Keratinocyte (primary cell): Measurements from ENCODE around the gene EML1. TPM values are rescaled to one million over a fixed set of nuclear protein-coding genes. Genes with fewer than 3 reads are reported as not detected.

Experiments
- DNase-seq: peaks from one replicate; pipeline ENCODE4 v3.0.0-alpha.2; 2011; ENCODE audit warnings: low read depth, missing footprints, low spot score
- FAIRE-seq: peaks from 2 replicates; lab custom pipeline; 2011; peaks lifted over from hg19 to GRCh38; lab: Jason Lieb, UNC
- H2AFZ ChIP-seq: 2 replicates; pipeline ENCODE4 v1.6.0; 2012; ENCODE audit warnings: low read length, control low read depth, inconsistent platforms; ENCODE audit not compliant: control insufficient read depth
- H3K27ac ChIP-seq: 2 replicates; pipeline ENCODE4 v1.5.1; 2011; ENCODE audit warnings: low read length; ENCODE audit not compliant: control insufficient read depth, insufficient read depth
- H3K27me3 ChIP-seq: 3 replicates; pipeline ENCODE4 v1.6.0; 2011; ENCODE audit warnings: low read length; ENCODE audit not compliant: control insufficient read depth, insufficient read depth; ENCODE audit errors: extremely low read depth
- H3K36me3 ChIP-seq, 2 experiments: 2 replicates in 1 of 2; 3 replicates in 1 of 2; pipeline ENCODE4 v1.5.1; 2011; ENCODE audit warnings: low read length in 2 of 2, mild to moderate bottlenecking in 1 of 2; ENCODE audit not compliant: control insufficient read depth in 2 of 2, insufficient read depth in 2 of 2; ENCODE audit errors: extremely low read depth in 1 of 2
- H3K4me1 ChIP-seq: 3 replicates; pipeline ENCODE4 v1.5.1; 2011; ENCODE audit warnings: low read length; ENCODE audit not compliant: control insufficient read depth, insufficient read depth; ENCODE audit errors: extremely low read depth
- H3K4me2 ChIP-seq: 3 replicates; pipeline ENCODE4 v1.6.0; 2011; ENCODE audit warnings: low read depth, low read length; ENCODE audit not compliant: control insufficient read depth, insufficient read depth; ENCODE audit errors: extremely low read depth
- H3K4me3 ChIP-seq, 3 experiments: fragments of 200-600 bp in 1 of 3; sonication (generic) in 1 of 3; 2 replicates in 2 of 3; 3 replicates in 1 of 3; pipeline ENCODE4 v1.5.1; 2011 to 2016; ENCODE audit warnings: low read length in 3 of 3, mild to moderate bottlenecking in 3 of 3, control low read depth in 2 of 3, inconsistent platforms in 1 of 3, low read depth in 1 of 3, mixed read lengths in 1 of 3, mixed run types in 1 of 3, moderate library complexity in 1 of 3; ENCODE audit not compliant: control insufficient read depth in 2 of 3, insufficient read depth in 2 of 3; ENCODE audit errors: extremely low read depth in 1 of 3
- H3K79me2 ChIP-seq: 2 replicates; pipeline ENCODE4 v1.6.0; 2012; ENCODE audit warnings: low read length; ENCODE audit not compliant: control insufficient read depth, insufficient read depth
- H3K9ac ChIP-seq: 3 replicates; pipeline ENCODE4 v1.6.0; 2011; ENCODE audit warnings: low read length; ENCODE audit not compliant: control insufficient read depth, insufficient read depth; ENCODE audit errors: extremely low read depth
- H3K9me1 ChIP-seq: 3 replicates; pipeline ENCODE4 v1.6.0; 2011; ENCODE audit warnings: low read length; ENCODE audit not compliant: control insufficient read depth, insufficient read depth; ENCODE audit errors: extremely low read depth
- H3K9me3 ChIP-seq: 2 replicates; pipeline ENCODE4 v1.5.1; 2012; ENCODE audit warnings: low read depth, low read length; ENCODE audit not compliant: control insufficient read depth
- H4K20me1 ChIP-seq: 3 replicates; pipeline ENCODE4 v1.6.0; 2011; ENCODE audit warnings: low read length; ENCODE audit not compliant: control insufficient read depth, insufficient read depth; ENCODE audit errors: extremely low read depth
- EZH2 ChIP-seq: IDR thresholded peaks from one replicate; pipeline ENCODE4 v1.6.1; 2012; ENCODE audit warnings: inconsistent platforms, mild to moderate bottlenecking, low read length, moderate library complexity
- dilution Hi-C: fragments of 300-500 bp; cut with MboI; formaldehyde crosslinking; loops from one replicate; pipeline ENCODE4 v1.7.0; 2020; ENCODE audit warnings: low sequenced_read_pairs; ENCODE audit not compliant: extremely low pct_ligation_motif_present
- polyA plus RNA-seq, 5 experiments: library from polyadenylated mRNA; depleted of rRNA in 3 of 5; stranded (reverse) in 3 of 5; stranded (forward) in 1 of 5; unstranded in 1 of 5; fragments of >200 nt; gene quantifications; 1 replicate in 1 of 5; 2 replicates in 3 of 5; 3 replicates in 1 of 5; pipeline versions ENCODE4 v1.2.1 to v1.2.3, GENCODE V29; 2011 to 2012; ENCODE audit warnings: missing spikeins in 2 of 5, low read depth in 1 of 5, low replicate concordance in 1 of 5
- TF ChIP-seq, protein P1 (sequence below), 3 experiments: IDR thresholded peaks in 1 of 3; conservative IDR thresholded peaks in 1 of 3; optimal IDR thresholded peaks in 1 of 3; 2 replicates in 2 of 3; 3 replicates in 1 of 3; pipeline versions ENCODE3 to v1.5.1; 2011; ENCODE audit warnings: low read length in 3 of 3, mild to moderate bottlenecking in 3 of 3, moderate library complexity in 2 of 3, control low read depth in 1 of 3, inconsistent platforms in 1 of 3; ENCODE audit not compliant: insufficient read depth in 2 of 3; ENCODE audit errors: extremely low read depth in 1 of 3

Gene EML1
- polyA plus RNA-seq, 1 donor (not counting 4 experiments of a cell fraction or from before 2014, with no cell fraction given), result 0.84 TPM

DNA sequence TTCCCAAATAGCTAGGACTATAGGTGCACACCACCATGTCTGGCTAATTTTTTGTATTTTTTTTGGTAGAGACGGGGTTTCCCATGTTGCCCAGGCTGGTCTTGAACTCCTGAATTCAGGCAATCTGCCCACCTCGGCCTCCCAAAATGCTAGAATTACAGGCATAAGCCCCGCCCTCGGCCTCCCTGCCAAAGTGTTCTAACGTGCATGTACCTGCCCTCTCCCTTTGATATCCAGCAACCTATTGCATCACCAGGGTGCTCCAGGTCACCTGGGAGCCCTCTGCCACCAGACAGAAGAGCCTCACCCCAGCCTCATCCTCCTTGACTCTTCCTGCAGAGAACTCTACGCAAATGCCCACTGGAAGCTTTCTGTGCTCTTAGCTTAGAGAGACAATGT lies 2.2 kb upstream of the EML1 start:
- Histone ChIP-seq H3K4me3 (no peak overlapping the region), H3K27ac (no peak overlapping the region), H3K79me2 (no peaks in the 10 kb centered on the region), H3K4me2 (no peak overlapping the region), H3K36me3 (no peaks in the 10 kb centered on the region), H3K9me3 (no peaks in the 10 kb centered on the region), H3K4me1 (peaks cover 6% of the 10 kb centered on the region), H2AFZ (no peak overlapping the region), H3K27me3 (peaks cover 31% of the 10 kb centered on the region), H4K20me1 (no peaks in the 10 kb centered on the region), H3K9ac (no peak overlapping the region), H3K9me1 (no peaks in the 10 kb centered on the region)
- FAIRE-seq, result no peak
- dilution Hi-C loops, result no loop called here
- TF ChIP-seq, protein P1, sequence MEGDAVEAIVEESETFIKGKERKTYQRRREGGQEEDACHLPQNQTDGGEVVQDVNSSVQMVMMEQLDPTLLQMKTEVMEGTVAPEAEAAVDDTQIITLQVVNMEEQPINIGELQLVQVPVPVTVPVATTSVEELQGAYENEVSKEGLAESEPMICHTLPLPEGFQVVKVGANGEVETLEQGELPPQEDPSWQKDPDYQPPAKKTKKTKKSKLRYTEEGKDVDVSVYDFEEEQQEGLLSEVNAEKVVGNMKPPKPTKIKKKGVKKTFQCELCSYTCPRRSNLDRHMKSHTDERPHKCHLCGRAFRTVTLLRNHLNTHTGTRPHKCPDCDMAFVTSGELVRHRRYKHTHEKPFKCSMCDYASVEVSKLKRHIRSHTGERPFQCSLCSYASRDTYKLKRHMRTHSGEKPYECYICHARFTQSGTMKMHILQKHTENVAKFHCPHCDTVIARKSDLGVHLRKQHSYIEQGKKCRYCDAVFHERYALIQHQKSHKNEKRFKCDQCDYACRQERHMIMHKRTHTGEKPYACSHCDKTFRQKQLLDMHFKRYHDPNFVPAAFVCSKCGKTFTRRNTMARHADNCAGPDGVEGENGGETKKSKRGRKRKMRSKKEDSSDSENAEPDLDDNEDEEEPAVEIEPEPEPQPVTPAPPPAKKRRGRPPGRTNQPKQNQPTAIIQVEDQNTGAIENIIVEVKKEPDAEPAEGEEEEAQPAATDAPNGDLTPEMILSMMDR (optimal IDR thresholded peaks at IDR 0.05 in 1 of 3, IDR thresholded peaks at IDR 0.05 in 1 of 3, conservative IDR thresholded peaks at IDR 0.05 in 1 of 3; ENCODE audit: extremely low read depth in 1 of 3, insufficient read depth in 2 of 3, low read length in 3 of 3), result no peak
- no peak for TF ChIP-seq EZH2
- DNase-seq, result no peak

DNA sequence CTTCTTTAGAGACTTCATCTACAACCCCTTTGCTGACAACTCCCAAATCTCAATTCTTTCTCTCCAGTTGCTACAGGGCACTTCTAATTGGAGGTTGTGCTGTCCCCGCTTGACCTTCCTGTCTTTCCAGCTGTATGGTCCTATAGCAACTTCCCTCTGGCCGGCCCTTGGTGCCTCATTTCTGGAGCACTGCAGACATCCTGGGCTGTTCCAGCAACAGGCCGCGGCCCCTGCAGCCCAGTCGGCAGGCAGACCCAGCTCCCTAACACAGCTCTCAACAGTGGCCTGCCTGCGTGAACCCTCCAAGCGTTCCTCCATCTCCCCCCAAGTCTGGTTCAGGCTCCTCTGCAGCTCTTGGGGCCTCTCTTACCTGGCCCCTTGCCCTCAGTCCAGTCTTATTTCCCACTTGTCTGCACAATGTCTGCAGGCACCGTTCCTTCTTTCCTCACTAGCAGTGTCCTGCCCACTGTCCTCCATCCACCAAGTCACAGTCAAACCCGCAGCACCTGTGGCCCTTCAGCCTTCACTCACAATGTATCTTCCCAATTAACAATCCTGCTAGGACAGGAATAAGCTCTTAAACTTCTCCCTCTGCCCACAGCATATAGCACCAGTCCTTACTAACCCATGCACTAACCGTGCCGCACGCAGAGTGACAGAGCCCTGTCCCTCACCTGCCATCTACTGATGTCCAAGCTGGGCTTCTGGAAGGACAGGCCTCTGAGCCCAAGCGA lies 1.6 kb upstream of the EML1 start:
- no peak for FAIRE-seq
- no peak overlapping the region for H3K4me2 ChIP-seq
- no peak overlapping the region for H3K9ac ChIP-seq
- no peak for DNase-seq
- no peak overlapping the region for H3K27ac ChIP-seq
- H3K4me3 ChIP-seq, result no peak overlapping the region
- peaks cover 27% of the 10 kb centered on the region for H3K27me3 ChIP-seq
- no peaks in the 10 kb centered on the region for H3K9me1 ChIP-seq
- H3K9me3 ChIP-seq, result no peaks in the 10 kb centered on the region
- no peaks in the 10 kb centered on the region for H3K36me3 ChIP-seq
- H2AFZ ChIP-seq, result no peak overlapping the region
- no peak for TF ChIP-seq EZH2
- TF ChIP-seq, protein P1 (optimal IDR thresholded peaks at IDR 0.05 in 1 of 3, IDR thresholded peaks at IDR 0.05 in 1 of 3, conservative IDR thresholded peaks at IDR 0.05 in 1 of 3; ENCODE audit: extremely low read depth in 1 of 3, insufficient read depth in 2 of 3, low read length in 3 of 3), result no peak
- no peaks in the 10 kb centered on the region for H3K79me2 ChIP-seq
- H3K4me1 ChIP-seq, result peaks cover 6% of the 10 kb centered on the region
- dilution Hi-C loops, result no loop called here
- H4K20me1 ChIP-seq, result peaks cover 2% of the 10 kb centered on the region
